ENCODE results near the gene STRA8.

- TF ChIP-seq TEAD4 (IDR thresholded peaks at IDR 0.05), result no peak
- TF ChIP-seq, protein P1, sequence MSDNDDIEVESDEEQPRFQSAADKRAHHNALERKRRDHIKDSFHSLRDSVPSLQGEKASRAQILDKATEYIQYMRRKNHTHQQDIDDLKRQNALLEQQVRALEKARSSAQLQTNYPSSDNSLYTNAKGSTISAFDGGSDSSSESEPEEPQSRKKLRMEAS (IDR thresholded peaks at IDR 0.05), result no peak
- no peak for TF ChIP-seq REST (IDR thresholded peaks at IDR 0.05; ENCODE audit: low read depth)
- no peak for TF ChIP-seq EP300 (IDR thresholded peaks at IDR 0.05; ENCODE audit: borderline replicate concordance)
These were observed 29.8 kb downstream of the STRA8 start for GRCh38 chr7:135263321-135263970.
